Erythroblast (primary cell): Measurements from ENCODE around the gene ABHD6.

ENCODE experiments used
- GATA1 ChIP-seq: IDR thresholded peaks from 2 replicates; pipeline ENCODE4 v1.6.1; 2011; ENCODE audit warnings: low read depth, mild to moderate bottlenecking, control low read depth, low read length, moderate library complexity
- POLR2A ChIP-seq: IDR thresholded peaks from 2 replicates; pipeline ENCODE4 v1.6.1; 2011; ENCODE audit warnings: mild to moderate bottlenecking, low read length

- TF ChIP-seq POLR2A, result no peak
- no peak for TF ChIP-seq GATA1
Measured at GRCh38 chr3:58342676-58343075, 105.1 kb downstream of the ABHD6 start.
